Measurements from ENCODE around the gene SIL1.
"Not testable (repeated sequence)": the region's sequence is repeated elsewhere in the genome, so short reads cannot be mapped to it uniquely, and the experiment has no call there.

SIL1 gene

DNA sequence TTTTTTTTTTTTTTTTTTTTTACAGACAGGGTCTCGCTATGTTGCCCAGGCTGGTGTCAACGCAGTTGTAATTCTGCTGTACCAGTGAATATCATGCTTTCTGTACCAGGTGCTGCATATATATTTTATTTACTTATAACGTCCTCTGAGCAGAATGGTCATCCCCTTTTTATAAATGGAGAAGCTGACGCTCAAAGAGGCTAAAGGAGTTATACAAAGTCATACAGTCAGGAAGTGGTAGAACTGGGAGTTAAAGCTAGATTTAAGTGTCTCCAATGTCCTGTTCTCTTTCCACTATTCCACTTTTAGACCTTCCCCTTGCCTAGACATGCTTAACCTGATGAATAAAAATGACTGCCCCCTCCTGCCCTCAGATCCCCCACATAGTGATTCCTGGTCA lies 1.2 kb upstream of the SIL1 start:
- no peak for DNase-seq

DNA sequence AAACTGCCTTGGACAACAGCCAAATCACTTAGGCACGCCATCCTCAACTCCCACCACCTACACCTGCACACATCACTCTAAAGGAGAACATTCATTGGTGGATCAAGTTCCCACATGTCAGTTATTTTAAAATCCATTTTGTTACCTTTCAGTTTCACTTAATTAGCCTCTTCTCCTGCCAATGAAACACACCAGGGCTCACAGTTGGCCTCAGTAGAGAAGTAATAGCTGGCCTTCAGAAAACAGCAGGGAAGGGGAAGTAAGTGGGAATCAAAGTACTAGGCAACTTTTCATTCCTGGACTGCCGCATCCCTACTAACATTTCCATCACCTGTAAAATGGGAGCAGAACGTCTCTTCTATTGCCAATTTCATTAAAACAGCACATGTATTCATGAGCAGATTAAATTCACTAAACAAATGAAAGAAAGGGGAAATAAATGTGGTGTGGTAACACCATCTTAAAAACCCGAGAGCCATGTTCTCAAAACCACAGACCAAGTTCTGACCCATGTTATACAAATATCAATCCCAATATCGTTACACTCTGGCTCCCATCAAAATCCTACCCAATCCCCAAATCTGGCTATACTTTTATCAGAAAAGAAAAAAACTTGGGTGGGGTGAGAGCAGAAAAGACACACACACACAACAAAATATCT lies 1.7 kb downstream of the SIL1 start:
- no peak for DNase-seq

DNA sequence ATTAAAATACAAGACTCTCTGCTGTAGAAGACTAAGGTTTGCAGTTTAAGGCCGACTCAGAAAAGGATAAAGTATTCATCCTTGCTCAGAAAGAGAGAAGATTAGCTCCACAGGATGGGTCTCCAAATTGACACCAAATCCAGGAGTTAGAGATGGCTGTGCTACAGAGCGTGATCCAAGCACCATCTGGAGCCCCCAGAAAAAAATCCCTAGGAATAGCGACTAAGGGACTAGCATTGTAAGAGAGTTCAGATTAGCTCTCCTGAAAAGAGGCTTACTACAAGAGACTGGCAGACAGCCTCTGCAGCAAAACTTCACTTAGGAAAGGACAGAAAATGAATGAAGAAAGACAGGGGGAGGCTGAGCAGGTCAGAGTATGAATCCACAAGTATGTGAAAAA lies 3.7 kb downstream of the SIL1 start:
- DNase-seq = no peak

DNA sequence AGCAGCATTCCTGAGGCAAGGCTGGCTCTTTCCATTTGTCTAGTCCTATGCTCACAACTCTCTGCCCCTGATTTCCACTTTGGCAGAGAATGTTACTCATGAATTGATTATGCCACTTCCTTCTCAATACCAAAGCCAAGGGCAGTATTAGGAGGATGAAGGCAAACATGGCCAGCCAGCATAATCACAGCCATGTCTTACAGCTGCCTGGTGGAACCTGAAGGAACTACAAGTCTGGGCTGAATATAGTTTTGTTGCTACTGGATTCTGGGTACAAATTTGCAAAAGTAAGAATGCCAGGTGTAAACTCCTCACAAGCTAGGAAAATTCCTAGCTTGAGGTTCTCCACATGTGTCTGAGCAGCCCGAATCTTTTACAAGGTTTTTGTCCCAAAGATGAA lies 4.2 kb downstream of the SIL1 start:
- DNase-seq = no peak

DNA sequence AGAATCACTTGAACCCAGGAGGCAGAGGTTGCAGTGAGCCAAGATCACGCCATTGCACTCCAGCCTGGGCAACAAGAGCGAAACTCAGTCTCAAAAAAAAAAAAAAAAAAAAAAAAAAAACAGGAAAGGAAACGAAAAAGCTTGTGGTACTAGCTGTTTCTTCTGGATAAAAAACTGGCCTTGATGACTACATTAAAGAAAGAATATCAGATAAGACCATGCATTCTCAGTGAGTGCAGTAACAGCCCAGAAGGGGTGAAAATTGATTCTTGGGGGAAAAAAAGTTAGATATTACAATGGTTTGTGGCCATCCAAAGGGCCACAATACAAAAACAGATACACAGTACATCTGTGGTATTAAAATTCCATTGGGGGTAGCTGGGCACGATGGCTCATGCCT lies 5.3 kb downstream of the SIL1 start:
- DNase-seq = not testable (repeated sequence)

DNA sequence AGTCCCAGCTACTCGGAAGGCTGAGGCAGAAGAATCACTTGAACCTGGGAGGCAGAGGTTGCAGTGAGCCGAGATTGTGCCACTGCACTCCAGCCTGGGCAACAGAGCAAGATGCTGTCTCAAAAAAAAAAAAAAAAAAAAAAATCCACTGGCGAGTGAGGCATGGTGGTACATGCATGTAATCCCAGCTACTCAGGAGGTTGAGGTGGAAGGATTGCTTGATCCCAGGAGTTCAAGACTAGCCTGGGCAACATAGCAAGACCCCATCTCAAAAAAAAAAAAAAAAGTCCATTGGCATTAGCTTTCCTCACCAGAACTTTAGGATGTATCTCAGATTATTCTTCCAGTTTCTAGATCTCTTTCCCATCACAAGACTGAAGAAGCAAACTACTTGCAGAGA lies 6.2 kb downstream of the SIL1 start:
- not testable (repeated sequence) for DNase-seq

DNA sequence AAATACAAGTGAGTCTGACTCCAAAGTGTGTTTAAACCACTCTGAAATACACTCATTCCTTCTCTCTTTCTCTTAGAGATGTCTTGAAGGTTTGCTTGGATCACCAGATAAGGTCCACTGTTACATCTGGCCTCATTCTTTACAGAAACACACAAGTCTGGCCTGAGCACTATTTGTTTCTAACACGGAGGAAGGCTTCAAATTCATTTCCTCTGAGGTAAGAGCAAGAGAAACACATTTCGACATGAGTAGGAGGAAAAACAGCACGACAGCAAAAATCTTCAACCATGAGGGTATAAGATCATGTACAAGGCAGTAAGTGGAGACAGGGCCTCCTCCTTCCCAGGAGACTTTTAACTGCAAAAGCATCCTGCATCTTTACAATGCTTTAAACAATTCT lies 8.0 kb downstream of the SIL1 start:
- no peak for DNase-seq

DNA sequence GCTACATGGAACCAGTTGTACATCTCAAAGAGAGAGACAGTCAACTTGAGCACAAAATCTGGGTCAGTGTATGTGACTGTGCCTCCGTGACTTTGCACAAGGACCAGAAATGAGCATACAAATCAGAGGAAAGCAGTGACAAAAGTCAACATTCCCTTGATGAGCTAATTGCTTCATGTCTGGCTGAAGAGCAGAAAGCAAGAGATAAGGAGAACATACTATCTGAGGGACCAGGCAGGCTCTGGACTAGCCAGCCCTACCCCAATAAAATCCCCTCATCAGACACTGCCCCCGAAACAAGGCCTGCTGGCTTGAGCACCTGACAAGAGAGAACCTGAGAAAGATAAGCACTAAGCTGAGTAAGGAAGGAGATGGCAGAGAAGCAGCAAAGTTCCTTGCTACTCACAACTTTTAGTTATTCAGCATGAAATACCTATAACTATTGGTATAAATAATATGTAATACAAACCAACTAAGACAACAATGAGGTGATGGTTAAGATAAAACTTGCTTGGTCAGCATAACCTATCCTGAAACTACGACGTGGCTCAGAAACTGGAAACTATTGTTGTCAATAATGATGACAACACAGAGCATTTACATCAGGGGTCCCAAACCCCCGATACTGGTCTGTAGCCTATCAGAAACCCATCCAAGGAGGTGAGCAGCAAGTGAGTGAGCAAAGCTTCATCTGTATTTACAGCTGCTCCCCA lies 9.5 kb downstream of the SIL1 start:
- DNase-seq = no peak

DNA sequence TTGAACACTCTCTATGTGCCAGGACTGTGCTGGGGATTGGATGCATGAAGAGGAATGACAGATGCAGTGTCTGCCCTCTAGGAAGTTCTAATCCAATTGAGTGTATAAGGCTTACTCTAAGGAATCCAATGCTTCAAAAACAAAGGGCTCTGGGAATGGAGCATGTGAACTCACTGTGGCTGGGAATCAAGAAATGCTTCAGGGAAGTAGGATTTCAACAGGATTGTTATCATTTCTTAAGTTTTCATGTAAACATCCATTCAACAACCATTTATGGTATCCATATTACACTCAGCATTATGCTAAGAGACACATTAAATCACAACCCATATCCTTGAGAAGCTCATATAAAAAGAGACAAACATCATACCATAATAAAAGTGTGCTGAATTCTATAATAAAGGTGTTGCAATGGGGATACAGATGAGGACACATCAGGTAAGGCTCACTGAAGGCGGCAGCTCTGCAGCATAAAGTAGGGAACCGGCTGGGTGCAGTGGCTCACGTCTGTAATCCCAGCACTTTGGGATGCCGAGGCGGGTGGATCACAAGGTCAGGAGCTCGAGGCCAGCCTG lies 11.3 kb downstream of the SIL1 start:
- DNase-seq = no peak

DNA sequence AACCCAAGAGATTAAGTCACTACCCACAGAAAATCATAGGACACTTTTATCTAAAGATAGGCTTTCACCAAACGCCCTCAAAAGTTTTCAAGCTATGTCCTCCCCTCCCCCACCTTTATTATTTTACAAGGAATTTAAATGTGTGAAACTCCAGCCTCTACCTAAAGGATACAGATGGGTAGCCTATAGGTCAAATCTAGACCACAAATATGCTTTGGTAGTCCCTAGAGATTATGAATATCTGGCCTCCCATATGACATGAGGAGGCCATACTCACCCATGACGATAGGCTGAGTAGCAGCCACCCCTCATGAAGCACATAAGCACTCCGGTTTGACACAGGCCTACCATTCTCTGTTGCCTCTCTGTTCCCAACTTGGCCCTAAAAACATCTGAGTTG lies 11.9 kb downstream of the SIL1 start:
- no peak for DNase-seq

DNA sequence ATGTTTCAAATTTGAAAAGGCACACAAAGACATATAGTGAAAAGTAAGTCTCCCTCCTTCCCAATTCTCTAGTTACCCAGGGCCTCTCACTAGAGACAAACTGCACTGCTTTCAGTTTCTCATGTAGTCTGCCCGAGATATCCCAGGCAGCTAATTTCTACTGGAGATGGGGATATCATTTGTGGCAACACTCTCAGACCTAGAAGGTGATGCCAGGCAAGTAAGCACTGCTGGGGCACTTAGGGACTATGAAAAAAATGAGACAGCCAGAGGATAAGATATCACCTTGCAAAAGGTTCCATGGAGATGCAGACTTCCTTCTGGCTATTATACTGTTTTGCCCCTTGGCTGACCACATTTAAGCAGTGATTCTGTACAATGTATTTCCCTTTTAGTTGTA lies 12.6 kb downstream of the SIL1 start:
- no peak for DNase-seq

DNA sequence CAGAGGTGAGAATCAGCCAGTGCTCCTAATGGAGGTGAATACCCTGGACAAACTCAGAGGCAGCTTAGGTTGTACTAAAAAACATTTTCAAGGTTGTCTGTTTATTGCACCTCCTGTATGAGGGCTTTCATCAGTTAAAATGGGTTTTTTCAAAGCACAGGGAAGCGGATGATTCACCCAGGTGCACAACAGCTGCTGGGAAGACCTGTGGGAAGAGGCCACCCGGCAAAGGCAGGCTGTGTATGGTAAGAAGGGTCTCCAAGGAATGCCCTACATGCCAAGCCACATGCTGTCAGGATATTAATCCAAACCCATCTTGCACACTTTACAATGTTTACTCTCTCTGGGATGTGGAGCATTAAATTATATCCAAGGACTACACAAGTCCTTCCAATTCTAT lies 14.7 kb downstream of the SIL1 start:
- no peak for DNase-seq

DNA sequence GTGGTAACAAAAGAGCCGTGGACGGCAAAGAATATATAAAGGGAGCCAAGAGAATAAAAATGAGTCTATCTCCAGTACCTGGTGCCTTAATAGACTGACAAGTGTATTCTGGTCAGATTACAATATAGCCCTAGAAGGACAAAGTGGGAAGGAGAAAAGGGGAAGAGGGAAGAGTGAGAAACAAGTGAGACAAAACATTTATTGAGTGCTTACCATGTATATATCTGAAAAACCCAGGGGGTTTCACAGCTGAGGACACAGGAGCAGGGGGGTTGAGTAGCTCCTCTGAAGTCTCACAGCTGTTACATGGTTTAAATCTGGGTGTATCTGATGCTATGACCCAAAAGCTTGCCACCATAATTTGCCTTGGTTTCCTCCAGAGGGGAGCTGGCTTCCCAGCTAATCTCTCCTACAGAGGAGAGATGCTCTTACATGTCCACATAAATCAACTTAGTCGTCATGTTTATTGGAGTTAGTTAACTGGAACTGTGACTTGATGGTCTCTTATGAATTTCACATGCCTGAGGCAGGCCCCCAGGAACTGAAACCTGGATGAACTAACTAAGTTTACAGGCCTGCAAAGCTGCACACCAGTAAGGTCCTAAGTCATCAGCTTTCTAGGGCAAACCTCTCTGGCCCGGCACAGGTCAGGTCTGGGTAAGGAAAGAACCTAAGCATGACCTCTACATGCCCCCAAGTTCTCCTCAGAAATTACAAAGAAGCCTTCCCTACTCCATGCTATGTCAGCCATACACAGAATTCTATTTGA lies 15.5 kb downstream of the SIL1 start:
- DNase-seq = no peak

DNA sequence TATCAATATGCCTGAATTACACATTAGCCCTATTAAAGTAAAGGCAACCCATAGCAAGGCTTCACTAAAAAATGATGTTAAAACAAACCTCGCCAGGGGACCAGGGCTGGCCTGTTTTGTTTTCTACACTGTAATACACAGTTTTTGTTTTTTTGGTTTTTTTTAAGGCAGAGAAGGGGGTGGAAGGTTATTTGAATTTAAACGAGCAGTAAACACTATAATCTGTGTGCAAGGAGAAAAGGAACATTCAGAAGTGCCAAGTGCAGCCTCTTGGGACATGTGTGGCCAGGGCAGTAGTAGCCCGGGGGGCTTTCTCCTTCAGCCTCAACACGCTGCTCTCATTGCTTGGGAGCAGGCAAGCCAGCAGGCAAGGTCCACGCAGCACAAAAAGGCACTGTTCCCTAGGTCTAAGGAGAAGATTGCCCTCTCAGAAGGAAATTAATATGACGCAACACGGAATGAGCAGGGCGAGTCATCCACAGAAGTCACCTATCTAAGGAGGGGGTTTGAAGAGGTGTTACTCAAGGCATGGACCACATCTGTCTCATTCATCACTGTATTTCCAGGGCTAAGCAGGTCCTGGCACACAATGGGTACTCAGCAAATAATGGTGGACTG lies 16.2 kb downstream of the SIL1 start:
- DNase-seq = no peak

DNA sequence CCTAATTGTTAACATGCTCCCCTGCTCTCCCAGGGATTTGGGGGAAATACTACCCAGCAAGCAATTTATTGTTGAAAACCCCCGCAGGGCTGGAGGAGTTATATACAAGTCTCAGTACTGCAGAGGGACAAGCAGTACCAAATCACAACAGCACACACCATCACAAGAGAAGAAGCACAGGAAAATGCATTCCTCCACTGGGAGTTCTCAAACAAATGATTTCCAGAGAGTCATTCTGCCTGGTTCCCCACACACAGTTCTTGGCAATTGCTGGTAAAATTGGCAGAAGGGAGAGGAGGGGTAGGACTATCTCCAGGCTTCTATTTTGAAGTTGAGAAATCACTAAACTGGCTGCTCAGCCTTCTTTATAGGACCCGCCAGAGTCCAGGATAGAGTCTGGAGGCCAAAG lies 16.8 kb downstream of the SIL1 start:
- DNase-seq = no peak

DNA sequence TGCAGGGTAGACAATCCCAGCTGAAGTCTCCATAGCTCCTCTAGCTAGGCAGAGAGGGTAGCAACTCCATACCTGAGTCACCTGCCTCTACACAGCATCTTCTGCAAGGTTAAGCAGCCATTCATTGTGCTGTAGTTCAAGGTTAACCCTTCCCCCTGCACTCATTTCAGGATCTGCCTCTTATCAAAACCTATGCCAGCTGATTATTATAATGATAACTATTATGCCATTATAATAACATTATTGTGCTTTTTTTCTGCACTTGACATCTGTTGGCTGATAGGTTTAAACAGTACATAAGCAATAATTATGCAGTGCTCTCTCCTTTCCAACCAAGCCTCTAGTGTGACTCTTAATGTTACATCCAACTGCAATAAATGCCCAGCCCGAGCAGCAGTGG lies 17.3 kb downstream of the SIL1 start:
- DNase-seq = no peak

DNA sequence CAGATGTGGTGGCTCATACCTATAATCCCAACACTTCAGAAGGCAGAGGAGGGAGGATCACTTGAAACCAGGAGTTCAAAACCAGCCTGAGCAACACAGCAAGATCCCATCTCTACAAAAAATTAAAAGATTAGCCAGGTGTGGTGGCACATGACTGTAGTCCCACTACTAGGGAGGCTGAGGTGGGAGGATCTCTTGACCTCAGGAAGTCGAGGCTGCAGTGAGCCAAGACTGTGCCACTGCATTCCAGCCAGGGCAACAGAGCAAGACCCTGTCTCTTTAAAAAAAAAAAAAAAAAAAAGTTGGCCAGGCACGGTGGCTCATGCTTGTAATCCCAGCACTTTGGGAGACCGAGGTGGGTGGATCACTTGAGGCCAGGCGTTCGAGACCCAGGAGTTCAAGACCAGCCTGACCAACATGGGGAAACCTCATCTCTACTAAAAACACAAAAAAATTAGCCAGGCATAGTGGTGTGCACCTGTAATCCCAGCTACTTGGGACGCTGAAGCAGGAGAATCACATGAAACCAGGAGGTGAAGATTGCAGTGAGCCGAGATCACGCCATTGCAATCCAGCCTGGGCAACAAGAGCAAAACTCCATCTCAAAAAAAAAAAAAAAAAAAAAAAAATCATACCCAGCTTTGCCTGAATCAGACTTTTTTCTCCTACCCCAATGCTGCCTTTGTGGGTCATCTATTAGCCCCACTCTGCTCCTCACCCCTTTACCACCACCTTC lies 18.2 kb downstream of the SIL1 start:
- not testable (repeated sequence) for DNase-seq

DNA sequence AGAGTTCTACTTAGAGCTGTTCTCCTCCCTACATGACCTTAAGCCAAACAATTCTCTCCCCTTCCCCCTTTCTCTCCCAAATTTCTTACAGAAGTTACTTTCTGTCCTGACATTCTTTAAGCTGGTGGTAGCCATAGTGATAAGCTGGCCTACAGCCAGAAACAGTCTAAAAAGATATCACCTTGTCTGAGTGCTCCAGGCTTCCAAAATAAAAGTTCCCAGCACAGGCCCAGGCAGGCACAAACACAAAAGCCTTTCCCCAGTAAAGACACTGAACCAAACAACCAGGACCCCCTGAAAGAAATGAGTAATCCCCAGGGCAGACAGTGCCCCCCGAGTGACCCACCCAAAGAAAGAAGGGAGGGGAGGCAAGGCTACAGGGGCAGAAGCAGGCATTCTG lies 19.2 kb downstream of the SIL1 start:
- no peak for DNase-seq

DNA sequence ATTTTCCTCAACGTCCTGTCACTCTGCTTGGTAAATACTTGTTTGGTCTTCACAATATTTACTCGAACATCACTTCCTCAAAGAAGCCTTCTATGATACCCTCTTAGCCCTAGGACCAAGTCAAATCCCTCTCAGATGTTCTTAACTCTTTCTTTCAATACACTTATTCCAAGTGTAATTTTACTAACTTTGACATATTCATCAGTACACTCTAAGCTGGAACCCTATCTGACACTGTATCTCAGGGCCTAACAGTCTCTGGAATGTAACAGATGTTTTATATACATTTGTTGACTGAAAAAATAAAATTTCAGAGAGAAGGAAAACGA lies 19.6 kb downstream of the SIL1 start:
- no peak for DNase-seq

DNA sequence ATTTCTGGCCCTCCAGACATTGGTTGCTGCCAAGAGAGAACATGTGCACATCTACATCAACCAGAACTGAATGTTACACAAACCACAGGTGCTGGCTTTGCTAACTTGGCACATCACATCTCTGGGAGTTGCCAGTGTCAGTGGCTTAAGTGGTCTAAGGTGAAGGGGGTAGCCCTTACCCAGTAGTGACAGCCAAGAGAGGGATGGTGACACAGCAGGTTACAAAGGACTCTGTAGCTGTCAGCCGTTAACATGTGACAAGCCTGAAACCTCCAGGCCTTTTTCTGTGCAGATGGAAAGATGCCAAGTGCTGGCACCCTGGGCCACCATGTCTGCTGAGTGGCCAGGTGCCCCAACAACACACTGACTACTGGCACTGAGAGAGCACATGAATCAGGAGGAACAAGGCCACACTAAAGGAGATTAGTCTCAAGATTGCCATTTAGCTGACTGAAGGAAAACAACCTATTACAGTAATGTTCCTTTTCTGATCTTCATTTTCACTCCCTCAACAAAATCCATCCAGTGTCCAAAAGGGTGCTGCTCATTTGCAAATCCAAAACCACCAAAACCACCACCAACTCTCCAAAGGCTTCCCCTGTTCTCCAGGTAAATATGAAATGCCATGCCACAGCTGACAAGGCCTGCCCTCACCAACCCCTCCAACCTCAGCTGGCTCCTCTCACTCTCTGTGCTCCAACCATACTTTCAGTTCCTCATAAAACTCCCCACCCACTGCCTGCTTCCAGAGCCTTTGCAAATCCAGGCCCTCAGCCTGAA lies 20.2 kb downstream of the SIL1 start:
- no peak for DNase-seq

DNA sequence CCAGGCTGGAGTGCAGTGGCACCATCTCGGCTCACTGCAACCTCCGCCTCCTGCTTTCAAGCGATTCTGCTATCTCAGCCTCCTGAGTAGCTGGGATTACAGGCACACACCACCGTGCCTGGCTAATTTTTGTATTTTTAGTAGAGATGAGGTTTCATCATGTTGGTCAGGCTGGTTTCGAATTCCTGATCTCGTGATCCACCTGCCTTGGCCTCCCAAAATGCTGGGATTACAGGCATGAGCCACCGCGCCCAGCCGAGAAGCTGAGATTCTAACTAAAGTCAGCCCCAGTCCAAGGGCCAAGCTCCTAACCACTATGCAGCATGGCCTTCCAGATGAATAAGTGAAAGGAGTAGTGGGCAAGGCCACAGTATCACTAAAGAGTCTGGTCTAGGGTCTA lies 20.9 kb downstream of the SIL1 start:
- DNase-seq = not testable (repeated sequence)

DNA sequence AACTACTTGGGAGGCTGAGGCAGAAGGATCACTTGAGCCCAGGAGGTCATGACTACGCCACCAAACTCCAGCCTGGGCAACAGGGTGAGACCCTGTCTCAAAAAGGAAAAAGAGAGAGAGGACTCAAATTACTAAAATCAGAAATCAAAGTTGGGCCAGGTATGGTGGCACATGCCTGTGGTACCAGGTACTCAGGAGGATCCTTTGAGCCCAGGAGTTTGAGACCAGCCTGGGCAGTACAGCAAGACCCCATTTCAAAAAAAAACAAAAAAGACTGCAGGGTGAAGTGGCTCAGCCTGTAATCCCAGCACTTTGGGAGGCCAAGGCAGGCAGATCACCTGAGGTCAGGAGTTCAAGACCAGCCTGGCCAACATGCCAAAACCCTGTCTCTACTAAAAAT lies 23.8 kb downstream of the SIL1 start:
- DNase-seq = not testable (repeated sequence)
